ENCODE data around the gene WHRN.

- TF ChIP-seq, protein P1, sequence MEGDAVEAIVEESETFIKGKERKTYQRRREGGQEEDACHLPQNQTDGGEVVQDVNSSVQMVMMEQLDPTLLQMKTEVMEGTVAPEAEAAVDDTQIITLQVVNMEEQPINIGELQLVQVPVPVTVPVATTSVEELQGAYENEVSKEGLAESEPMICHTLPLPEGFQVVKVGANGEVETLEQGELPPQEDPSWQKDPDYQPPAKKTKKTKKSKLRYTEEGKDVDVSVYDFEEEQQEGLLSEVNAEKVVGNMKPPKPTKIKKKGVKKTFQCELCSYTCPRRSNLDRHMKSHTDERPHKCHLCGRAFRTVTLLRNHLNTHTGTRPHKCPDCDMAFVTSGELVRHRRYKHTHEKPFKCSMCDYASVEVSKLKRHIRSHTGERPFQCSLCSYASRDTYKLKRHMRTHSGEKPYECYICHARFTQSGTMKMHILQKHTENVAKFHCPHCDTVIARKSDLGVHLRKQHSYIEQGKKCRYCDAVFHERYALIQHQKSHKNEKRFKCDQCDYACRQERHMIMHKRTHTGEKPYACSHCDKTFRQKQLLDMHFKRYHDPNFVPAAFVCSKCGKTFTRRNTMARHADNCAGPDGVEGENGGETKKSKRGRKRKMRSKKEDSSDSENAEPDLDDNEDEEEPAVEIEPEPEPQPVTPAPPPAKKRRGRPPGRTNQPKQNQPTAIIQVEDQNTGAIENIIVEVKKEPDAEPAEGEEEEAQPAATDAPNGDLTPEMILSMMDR (IDR thresholded peaks at IDR 0.05; ENCODE audit: poor library complexity, severe bottlenecking), result no peak
- TF ChIP-seq EZH2 (IDR thresholded peaks at IDR 0.05; ENCODE audit: borderline replicate concordance, insufficient read depth, low read length, poor library complexity, severe bottlenecking) (no peak), POLR2AphosphoS5 (IDR thresholded peaks at IDR 0.05) (no peak), RAD21 (conservative IDR thresholded peaks at IDR 0.05) (no peak), MXI1 (conservative IDR thresholded peaks at IDR 0.05; ENCODE audit: poor library complexity, severe bottlenecking) (no peak), TAF1 (IDR thresholded peaks at IDR 0.05; ENCODE audit: low read depth) (no peak)
These were observed 84.1 kb downstream of the WHRN start for GRCh38 chr9:114421147-114421546.

Measured in neural cell (in vitro differentiated cells).